ENCODE measurements around the gene FAM53B.

DNA sequence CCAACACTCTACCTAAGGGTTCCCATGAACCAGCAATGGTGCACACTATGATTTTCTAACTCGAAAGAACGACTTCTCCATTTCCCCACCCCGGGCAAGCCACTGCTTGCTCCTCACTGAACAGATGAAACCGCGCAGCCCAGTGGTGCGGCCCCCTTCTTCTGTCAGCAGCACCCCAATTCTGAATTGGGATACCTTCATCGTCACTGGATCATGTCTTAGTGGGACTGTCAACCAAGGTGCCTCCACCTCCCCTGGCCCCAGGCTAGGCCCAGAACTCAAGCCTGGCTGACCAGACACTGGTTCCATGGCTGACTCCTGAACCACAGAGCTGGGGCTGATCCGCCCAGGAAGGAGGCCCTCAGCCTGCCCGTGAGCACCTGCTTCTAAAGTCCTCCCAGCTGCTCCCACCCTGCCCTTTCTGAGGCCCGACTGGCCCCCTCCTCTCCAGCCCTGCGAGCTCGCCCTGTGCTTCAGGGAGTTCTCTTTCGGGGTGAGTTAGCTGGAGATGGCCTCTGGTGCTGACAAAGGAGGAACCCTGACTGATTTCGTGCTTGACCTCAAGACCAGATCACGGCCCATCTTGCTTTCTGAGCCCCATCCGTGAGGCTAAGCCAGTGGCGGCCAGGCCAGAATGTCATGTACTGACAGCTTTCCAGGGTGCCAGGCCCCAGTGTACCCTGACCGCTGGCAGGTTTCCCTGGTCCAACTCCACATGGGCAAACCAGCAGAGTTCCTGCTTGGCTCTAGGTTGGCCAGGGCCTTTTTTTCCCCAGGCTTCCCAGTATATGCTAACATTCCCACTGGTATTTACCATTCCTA is 44.5 kb downstream of the FAM53B start:
- TF ChIP-seq, protein P1, sequence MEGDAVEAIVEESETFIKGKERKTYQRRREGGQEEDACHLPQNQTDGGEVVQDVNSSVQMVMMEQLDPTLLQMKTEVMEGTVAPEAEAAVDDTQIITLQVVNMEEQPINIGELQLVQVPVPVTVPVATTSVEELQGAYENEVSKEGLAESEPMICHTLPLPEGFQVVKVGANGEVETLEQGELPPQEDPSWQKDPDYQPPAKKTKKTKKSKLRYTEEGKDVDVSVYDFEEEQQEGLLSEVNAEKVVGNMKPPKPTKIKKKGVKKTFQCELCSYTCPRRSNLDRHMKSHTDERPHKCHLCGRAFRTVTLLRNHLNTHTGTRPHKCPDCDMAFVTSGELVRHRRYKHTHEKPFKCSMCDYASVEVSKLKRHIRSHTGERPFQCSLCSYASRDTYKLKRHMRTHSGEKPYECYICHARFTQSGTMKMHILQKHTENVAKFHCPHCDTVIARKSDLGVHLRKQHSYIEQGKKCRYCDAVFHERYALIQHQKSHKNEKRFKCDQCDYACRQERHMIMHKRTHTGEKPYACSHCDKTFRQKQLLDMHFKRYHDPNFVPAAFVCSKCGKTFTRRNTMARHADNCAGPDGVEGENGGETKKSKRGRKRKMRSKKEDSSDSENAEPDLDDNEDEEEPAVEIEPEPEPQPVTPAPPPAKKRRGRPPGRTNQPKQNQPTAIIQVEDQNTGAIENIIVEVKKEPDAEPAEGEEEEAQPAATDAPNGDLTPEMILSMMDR (conservative IDR thresholded peaks at IDR 0.05; ENCODE audit: low read length): no peak
- no peak for TF ChIP-seq EZH2phosphoT487 (IDR thresholded peaks at IDR 0.05; ENCODE audit: borderline replicate concordance, low read depth, low read length)
